GM18519 (cell line): ENCODE measurements around the gene GPR160.
A peak's percentile ranks its signal among the peaks of the same experiment; 100 is the strongest.

Experiments used
- ATAC-seq: cut with Tn5 transposase; IDR thresholded peaks from one replicate; pipeline ENCODE4 v1.9.1; 2021; ENCODE audit warnings: mild to moderate bottlenecking, moderate library complexity; ENCODE audit not compliant: unreplicated experiment, low FRiP score

The GPR160 gene

DNA sequence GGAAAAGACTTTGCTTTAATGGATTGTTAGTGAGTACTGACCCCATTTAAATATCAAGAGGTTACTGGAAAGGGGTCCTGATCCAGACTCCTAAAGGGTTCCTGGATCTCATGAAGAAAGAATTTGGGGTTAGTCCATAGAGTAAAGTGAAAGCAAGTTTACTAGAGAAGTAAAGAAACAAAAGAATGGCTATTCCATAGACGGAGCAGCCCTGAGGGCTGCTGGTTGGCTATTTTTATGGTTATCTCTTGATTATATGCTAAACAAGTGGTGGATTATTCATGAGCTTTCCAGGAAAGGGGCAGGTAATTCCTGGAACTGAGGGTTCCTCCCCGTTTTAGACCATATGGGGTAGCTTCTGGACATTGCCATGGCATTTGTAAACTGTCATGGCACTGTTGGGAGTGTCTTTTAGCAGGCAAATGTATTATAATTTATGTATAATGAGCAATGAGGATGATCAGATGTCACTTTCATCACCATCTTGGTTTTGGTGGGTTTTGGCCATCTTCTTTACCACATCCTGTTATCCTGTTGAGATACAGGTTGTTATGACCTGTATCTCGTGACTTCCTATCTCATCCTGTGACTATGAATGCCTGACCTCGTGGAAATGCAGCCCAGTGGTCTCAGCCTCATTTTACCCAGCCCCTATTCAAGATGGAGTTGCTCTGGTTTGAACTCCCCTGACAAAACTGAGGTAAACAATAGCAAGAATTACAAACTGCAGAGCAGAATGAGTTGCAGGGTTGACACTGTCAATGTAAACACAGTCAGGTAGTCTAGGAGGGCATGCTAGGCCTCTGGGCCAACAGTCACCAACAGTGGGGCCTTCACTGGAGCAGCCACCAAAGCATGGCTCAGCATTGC is 10.3 kb upstream of the GPR160 start:
- no peak for ATAC-seq

DNA sequence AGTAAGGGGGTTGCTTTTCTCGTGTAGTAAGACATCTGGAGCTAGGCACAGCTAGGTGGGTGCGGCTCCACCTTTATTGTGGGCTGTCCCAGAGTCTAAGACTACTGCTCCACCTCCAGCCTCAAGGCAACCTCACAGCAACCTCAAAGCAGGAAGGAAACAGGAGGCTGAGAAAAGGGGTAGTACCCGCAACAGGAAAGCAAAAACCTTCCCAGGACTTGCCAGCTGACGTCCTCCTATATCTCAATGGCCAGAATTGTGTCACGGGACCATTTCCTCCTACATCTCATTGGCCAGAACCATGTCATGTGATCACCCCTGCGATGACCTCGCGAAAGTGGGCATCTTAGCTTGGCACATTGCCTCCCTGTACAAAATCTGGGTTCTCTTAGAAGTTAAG is 4.3 kb upstream of the GPR160 start:
- no peak for ATAC-seq

DNA sequence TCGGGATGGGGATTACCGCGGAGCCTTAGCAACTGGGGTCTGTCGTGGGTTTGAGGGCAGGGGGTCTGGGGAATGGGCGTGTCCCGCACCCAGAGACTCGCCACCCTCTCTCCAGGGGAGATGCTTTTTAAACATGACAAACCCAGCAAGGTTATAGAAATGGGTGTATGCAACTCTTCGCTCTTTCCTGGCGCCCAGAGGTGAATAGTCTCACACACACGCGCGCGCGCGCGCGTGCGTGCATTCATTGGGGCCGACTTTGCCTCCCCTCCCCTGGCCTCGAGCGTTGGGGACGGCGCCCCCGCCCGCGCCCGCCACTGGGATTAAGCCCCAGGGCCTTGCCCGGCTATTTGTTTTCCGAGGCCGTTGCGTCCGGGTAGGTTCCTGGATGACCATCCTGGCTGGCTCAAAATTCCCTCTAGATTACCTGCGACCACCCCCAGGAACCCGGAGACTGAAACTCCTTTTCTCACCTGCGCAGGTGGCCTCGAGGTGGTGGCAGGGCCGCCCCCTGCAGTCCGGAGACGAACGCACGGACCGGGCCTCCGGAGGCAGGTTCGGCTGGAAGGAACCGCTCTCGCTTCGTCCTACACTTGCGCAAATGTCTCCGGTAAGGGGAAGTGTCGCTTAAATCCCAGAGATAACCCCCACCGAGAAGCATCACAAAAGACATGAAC is 777 bp downstream of the GPR160 start:
- ATAC-seq, result no peak

DNA sequence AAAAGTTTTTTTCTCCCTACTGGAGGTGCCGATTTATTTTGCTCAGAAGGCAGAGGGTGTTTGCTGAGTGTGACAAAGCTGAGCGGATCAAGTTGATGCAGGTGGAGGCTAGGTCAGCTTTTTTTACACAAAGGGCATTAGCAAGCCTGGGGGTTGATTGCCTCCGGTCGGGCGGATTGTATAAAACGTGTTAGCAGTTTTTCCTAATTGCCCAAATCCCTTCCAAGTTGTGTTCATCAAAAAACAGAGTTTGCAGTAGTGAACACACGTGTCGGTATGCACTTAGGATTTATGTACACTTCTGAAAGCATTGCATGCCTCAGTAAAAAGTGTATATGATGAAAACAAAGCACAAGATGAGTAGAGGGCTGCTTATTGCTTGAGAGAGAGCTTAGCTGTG is 2.6 kb downstream of the GPR160 start:
- ATAC-seq, result no peak

DNA sequence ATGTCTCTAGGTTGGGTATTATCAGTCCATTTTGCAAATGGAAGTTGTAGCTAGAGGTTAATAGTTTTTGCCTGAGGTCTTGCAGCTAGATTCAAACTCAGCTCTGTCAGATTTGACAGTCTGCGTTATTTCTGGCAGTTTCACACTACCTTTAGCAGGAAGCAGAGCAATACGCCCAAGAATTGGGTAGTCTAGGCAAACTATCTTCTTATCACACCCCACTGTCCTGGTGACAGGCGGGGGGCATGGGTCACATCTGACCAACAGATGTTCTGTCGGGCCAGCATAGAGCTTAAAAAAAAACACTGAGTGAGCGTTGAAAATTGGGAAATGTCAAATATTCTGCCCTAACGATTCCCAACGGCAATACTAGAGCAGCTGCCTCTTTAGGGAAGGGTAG is 5.7 kb downstream of the GPR160 start:
- ATAC-seq, result no peak

DNA sequence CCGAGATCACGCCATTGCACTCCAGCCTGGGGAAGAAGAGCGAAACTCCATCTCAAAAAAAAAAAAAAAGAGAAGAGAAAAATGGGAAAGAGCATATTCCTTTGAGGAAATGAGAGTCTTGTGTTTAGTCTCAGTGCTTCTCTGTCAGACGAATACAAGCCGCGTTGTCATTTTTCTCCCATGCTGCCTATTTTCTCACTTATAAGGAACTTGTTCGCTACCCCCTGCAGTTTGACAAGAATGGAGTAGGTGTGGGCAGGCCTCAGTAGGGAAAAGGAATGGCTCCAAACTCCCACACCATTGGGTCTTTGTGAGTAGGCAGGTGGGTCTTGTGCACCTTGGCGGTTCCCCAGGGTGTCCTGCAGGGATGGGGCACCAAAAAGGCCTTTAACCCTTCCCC is 6.5 kb downstream of the GPR160 start:
- ATAC-seq, result no peak

DNA sequence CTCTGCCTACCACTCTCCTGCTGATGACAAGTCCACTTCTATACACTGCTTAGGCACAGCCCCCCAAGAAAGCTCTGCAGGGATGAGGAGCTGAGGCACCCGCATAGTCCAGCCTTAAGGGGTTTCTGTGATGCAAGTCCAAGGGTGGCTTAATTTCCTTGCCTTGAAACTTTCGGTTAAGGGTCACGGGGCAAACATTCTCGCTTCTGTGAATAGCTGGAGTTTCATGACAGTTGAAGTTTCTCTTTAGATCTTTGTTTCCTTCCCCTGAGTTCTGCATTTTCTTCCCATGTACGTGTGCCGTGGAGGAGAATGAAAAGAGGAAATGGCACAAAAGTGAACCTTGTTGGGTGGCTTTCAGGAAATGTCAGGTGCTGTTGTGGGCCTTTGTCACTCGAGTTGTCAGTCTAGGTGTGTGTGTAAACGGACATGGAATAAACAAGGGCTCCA is 7.0 kb downstream of the GPR160 start:
- peak; percentile 77 for ATAC-seq

DNA sequence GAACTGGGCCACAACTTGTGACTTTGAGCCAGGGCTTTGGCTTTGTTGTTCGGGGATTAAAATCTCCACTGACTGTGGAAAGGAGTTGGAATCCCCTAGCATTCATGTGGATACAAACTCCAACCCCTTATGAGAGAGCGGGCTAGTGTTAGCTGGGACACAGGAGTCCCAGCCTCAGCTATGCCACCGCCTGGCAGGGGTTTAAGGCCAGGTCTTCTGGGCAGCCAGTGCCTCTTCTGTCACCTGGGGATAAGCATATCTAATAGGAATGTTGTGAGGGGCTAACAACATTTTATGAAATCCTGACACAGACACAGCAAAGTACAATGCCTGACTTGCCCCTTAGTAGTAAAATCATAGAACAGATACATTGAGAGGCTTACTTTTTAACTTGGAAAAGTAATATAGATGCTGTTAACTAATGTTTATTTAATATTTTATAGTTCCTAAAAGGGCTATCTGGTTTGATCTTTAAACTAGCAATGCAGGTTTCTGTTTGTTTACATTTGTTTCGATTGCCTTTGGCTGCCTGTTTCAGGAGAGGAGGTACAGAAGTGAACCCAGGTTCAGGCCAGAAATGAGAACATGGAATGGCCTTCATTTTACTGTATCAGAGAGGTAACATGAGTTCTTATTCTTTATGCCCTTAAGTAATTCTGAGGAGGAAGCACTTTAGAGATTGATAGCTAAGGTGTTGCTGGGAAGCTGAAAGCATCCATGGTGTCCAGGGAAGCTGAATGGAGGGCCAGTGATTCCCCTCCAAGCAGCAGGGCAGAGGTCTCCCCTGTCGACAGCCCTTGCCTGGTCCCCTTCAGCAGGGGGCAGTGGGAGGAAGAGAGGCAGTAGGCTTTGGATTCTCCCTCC is 8.7 kb downstream of the GPR160 start:
- no peak for ATAC-seq

DNA sequence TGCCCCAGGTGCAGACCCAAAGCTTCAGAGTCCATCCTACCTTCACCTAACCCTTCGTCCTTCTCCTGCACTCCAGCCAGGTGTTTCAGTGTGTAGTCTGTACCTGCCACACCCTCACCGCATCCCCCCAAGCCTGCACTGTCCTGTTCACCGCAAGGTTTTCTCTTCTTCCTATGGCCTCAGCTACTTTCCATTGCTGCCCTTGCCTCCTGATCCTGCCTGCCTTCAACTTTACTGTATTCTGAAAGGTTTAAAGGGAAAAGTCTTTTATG is 9.3 kb downstream of the GPR160 start:
- ATAC-seq, result no peak

DNA sequence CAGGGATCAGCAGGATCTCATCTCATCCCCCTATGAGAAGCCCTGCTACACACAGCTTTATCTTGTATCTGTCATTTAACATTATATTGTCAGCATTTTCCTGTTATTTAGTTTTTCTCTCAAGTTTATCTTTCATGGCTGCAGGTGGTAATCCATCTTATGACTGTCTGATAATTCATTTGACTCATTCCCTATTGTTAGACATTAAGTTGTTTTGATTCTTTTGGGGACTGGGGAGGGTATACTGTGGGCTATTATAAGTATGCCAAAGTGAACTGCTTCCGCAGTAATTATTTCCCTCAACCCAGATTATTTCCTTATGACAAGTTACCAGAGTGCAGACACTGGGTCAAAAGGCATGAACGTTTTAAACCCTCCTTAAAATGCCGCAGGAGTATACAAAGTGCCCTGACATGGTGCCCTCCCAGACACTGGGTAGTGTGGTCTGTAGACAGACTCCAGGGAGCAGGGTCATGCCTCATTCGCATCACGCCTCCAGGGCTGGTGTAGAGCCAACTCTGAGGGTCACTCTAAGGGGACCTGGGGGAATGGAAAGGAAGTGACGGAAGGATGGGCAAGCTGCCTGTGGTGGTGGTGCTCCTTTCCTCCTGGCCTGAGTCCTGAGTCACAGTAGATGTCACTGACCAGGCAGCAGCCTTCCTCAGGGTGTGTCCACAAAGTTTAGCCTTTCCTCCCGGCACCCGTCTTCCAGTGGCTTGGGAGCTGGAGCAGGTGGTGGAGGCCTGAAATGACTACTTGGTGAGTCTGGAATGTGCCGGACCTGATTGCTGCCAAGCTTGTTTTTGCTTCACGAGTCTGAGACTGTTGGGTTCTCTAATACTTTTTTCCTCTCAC is 11.6 kb downstream of the GPR160 start:
- ATAC-seq, result no peak

DNA sequence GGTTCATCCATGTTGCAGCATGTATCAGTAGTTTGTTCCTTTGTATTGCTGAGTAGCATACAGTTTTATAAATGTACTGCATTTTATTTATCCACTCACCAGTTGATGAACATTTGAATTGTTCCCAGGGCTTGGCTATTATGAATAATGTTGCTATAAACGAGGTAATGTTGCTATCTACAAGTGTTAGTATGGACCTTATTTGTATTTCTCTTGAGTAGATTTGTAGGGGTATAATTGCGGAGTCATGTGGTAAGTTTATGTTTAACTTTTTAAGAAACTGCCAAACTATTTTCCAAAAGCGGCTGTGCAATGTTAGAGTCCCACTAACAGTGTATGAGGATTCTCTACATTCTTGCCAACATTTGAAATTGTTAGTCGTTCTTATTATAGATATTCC is 13.0 kb downstream of the GPR160 start:
- no peak for ATAC-seq

DNA sequence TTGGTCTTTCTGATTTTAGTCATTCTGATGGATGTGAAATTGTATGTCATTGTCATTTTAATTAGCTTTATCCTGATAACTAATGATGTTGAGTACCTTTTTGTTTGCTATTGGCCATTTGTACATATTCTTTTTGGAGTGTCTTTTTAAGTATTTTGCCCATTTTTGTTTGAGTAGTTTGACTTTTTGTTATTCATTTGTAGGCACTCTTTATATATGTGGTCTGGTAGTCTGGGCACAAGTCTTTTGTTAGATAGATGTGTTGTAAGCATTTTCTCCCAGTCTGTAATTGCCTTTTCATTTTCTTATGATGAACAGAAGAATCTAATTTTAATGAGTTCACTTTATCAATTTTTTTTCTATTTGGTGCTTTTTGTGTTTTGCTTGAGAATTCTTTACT is 14.6 kb downstream of the GPR160 start:
- no peak for ATAC-seq

DNA sequence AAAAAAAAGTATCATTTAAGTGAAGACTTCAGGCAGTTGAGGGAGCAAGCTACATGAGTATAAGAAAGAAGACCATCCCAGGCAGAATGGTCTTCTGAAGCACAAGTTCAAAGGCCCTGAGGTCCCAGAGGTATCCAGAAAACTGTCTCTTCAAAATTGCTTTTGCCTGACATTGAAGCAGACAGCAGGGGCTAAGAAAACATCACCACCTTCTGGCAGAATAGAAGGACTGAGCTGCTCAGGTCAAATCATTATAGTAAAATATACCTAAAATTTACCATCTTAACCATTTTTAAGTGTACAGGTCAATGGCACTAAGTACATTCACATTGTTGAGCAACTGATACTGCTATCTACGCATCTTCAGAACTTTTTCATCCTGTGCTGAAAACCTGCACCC is 16.4 kb downstream of the GPR160 start:
- ATAC-seq, result no peak

DNA sequence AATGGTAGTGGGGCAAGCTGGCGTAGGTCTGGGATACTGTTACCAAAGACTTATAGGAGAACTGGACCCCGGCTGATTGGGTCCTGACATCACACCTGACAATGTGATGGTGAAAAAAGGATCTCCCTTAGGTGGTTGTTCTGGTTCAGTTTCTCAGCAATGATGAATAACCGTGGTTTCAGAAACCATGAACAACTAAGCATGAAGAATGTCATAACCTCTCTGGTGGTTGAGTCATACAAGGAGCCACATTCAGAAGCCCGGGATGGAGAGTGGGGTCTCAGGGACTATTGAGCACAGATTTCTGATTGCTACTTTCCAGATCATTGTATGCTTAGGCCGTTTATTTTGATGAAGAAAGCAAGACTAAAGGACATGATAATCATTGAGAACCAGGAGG is 17.4 kb downstream of the GPR160 start:
- ATAC-seq, result peak; percentile 59

DNA sequence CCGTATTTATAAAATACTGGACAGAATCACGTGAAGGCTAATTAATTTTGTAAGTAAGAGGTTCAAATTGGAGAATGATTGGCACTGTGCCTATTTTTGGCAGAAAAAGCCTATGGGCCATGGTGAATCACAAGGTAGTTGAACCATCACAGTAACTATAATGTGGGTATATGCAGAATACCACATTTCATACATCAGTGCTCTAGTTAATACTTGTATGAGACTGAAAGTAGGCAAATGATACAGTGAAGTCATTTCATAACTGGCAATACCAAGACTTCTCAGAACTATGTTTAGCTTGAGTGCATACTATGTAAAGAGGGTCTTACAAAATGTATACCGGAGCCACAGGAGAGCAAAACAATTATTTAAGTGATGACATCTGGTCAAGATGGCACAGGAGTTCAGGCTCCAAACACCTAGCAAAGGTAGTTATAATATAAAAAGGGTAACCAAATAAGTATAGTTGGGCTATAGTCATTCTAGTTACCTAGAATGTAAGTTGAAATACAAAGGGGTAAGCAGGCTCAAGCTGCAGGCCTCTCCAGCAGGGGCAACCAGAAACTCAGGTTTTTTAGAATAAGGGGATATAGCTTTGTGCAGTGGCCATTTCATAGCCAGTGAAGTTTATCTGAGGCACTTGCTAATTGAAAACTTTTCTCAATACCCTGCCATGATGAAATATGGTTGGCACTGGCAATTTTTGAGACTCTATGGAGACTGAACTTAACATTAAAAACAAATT is 19.1 kb downstream of the GPR160 start:
- ATAC-seq, result peak; percentile 93

DNA sequence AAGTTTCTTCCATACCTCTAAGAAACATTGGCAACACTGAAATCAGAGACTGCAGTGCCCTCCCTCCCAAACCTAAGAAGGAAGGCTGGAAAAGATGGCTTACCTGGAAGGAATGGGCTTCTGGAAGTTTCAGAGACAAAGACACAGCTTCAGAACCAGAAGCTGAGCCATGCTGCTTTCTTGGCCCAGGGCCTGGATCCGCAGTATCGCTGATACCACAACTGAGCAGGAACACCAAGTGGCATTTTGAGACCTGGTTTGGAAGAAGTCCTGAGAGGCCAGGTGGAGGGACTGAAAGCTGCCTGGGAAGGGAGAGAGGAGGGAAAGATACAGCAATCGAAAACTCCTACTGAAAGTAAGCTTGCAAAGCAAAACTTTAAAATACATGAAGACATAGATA is 19.8 kb downstream of the GPR160 start:
- no peak for ATAC-seq

DNA sequence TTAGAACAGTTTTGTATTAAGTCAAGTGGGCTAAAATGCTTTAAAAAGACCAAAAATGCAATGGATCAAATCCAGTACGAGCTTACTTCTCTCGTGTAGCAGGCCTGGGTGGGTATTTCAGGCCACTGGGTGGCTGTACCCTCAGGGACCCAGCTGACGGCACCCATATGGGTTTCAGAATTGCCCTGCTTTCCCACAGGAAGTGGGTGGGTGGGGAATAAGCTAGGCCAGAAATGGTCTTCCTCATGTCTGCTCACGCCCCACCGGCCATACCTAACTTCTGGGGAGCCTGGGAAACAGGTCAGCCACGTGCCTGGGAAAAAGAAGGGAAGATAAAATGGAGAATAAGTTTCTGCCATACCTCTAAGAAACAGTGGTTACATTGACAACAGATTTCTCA is 20.3 kb downstream of the GPR160 start:
- ATAC-seq, result no peak

DNA sequence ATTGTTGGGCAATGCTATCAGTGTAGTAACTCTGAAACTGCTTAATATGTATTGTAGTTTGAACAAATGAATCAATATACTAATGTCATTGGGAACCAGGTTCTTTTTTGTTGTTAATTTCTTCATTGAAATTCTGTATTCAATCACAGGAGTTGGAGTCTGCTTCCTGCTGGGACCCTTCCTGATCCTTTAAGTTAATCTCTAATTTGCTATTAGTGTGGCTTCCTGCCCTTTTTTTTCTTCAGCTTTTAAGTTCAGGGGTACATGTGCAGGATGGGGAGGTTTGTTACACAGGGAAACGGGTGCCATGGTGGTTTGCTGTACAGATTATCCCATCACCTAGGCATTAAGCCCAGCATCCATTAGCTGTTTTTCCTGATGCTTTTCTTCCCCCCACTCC is 21.7 kb downstream of the GPR160 start:
- ATAC-seq, result no peak

DNA sequence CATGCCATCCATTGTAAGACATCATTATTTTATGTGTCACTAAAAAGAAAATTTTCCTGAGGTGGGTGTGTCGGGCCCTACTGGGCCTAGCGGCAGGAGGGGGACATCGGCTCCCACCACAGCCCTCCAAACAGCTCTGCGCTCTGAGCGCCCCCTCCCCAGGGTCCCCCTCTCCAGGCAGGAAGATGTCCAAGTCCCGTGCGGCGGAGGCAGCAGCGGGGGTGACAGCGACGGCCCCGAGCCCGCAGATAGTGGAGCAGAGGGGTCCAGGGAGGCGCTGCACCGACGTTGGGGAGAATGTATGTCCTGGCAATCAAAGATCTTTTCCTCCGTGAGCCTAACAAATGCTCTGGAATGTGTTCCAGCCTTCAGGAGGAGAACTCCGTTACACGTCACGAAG is 24.3 kb downstream of the GPR160 start:
- ATAC-seq, result no peak

DNA sequence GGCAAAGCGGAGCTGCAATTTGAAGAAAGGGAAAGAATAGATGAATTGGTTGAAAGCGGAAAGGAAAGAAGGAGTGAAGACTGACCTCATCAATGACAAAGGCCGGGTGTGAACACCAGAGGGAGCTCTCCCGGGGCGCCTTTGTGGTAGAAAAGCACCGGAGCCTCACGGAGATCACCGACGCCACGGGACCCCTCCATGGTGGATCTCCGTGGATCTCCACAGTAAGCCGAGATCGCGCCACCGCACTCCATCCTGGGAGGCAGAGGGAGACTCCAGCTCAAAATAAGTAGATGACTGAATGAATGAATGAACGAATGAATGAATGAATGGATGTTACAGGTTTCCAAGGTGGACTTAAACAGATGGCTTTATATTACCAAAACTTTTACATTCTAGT is 25.0 kb downstream of the GPR160 start:
- no peak for ATAC-seq
